ENCODE results near the gene HASPIN.

DNA sequence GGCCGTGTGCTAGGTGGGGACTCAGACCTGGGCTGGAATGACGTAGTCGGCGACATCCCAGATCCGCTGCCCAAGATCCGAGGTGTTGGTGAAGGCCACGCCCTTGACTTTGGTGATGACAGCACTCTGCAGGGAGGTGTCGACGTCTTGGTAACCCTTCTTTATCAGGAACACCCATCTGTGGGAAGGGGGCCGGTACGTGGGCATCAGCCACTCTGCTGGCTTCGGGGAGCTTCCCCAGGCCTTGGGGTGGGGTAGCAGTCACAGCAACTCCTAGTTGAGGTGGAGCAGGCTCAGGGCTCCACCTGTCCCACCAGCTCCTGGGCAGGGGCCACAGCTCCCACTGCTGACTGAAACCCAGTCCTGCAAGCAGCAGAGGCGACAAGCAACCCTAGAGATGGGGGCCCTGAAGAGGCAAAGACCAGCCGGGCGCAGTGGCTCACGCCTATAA lies 32.1 kb upstream of the HASPIN start:
- TF ChIP-seq, protein P1, sequence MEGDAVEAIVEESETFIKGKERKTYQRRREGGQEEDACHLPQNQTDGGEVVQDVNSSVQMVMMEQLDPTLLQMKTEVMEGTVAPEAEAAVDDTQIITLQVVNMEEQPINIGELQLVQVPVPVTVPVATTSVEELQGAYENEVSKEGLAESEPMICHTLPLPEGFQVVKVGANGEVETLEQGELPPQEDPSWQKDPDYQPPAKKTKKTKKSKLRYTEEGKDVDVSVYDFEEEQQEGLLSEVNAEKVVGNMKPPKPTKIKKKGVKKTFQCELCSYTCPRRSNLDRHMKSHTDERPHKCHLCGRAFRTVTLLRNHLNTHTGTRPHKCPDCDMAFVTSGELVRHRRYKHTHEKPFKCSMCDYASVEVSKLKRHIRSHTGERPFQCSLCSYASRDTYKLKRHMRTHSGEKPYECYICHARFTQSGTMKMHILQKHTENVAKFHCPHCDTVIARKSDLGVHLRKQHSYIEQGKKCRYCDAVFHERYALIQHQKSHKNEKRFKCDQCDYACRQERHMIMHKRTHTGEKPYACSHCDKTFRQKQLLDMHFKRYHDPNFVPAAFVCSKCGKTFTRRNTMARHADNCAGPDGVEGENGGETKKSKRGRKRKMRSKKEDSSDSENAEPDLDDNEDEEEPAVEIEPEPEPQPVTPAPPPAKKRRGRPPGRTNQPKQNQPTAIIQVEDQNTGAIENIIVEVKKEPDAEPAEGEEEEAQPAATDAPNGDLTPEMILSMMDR (IDR thresholded peaks at IDR 0.05): no peak
- TF ChIP-seq POLR2A (IDR thresholded peaks at IDR 0.05): no peak
